Measurements from ENCODE around the gene GEMIN4. TPM values are rescaled to one million over a fixed set of nuclear protein-coding genes. Genes with fewer than 3 reads are reported as not detected.

Gene GEMIN4
- total RNA-seq, 1 experiment from 2014 or later = 24.6 TPM

DNA sequence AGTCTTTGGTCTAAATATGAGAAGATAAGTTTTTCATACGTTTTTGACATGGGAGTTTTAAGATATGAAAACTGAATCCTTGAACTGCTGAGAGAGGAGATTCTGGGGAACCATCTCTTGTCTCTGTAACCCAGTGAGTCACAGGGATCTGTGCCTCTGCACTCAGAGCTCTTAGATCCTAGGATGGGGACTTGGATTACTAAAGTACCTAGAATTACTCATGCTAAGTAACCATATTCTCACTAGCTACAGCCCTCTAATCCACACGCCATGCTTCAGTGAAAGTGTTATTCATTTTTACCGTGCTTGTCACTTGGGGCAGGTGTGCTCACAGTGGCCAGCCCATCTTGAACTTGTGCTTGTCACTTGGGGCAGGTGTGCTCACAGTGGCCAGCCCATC lies 32.1 kb upstream of the GEMIN4 start:
- no peaks in the 10 kb centered on the region for H3K27me3 ChIP-seq (ENCODE audit: low read length)
- H3K27ac ChIP-seq (ENCODE audit: low read length) = no peak overlapping the region
- H3K4me3 ChIP-seq (ENCODE audit: low read length) = peak overlapping the region; percentile 89
- H3K4me2 ChIP-seq (ENCODE audit: low read length) = peak overlapping the region; percentile 97
- peaks cover 12% of the 10 kb centered on the region; the same call in 1 of the 2 replicates for H3K4me1 ChIP-seq (ENCODE audit: insufficient read depth, low read length)
- ChIA-PET CTCF (interaction anchor here (0.6 kb wide), 1 partner anchor 196 kb away, joined by 3 read pairs; no protein-coding TSS in a partner anchor), POLR2A (ENCODE audit: unreplicated experiment) (no interaction called here)
- no peak overlapping the region for H3K9ac ChIP-seq (ENCODE audit: low read length)
- no peak overlapping the region for H2AFZ ChIP-seq (ENCODE audit: low read length)
- no TSS peak for BruUV-seq (replicated peaks)
- no peaks in the 10 kb centered on the region for H3K9me3 ChIP-seq (ENCODE audit: low read length)
- TF ChIP-seq, protein P1, sequence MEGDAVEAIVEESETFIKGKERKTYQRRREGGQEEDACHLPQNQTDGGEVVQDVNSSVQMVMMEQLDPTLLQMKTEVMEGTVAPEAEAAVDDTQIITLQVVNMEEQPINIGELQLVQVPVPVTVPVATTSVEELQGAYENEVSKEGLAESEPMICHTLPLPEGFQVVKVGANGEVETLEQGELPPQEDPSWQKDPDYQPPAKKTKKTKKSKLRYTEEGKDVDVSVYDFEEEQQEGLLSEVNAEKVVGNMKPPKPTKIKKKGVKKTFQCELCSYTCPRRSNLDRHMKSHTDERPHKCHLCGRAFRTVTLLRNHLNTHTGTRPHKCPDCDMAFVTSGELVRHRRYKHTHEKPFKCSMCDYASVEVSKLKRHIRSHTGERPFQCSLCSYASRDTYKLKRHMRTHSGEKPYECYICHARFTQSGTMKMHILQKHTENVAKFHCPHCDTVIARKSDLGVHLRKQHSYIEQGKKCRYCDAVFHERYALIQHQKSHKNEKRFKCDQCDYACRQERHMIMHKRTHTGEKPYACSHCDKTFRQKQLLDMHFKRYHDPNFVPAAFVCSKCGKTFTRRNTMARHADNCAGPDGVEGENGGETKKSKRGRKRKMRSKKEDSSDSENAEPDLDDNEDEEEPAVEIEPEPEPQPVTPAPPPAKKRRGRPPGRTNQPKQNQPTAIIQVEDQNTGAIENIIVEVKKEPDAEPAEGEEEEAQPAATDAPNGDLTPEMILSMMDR (conservative IDR thresholded peaks at IDR 0.05; ENCODE audit: low read depth, low read length) = no peak
- TF ChIP-seq EZH2phosphoT487 (IDR thresholded peaks at IDR 0.05; ENCODE audit: borderline replicate concordance, low read length) = no peak
- TF ChIP-seq EZH2 (IDR thresholded peaks at IDR 0.05; ENCODE audit: low read length, unreplicated experiment) = no peak
- H3K9me2 ChIP-seq (replicated peaks; ENCODE audit: low read length) = no peaks in the 10 kb centered on the region
- peaks cover 66% of the 10 kb centered on the region for H3K79me2 ChIP-seq (ENCODE audit: low read length)
- H3F3A ChIP-seq (ENCODE audit: low read length, unreplicated experiment) = no peaks in the 10 kb centered on the region
- intact Hi-C loops (cut with micrococcal nuclease) = no loop called here
- no peak for ATAC-seq
- peak; percentile 5 for DNase-seq
- H3K36me3 ChIP-seq (ENCODE audit: low read depth, low read length) = 0 out of 2 replicates have a peak, but pooled peaks cover 3% of the 10 kb centered on the region
- 0 out of 2 replicates have a peak, but pooled peaks cover 4% of the 10 kb centered on the region for H4K20me1 ChIP-seq (ENCODE audit: low read length)

DNA sequence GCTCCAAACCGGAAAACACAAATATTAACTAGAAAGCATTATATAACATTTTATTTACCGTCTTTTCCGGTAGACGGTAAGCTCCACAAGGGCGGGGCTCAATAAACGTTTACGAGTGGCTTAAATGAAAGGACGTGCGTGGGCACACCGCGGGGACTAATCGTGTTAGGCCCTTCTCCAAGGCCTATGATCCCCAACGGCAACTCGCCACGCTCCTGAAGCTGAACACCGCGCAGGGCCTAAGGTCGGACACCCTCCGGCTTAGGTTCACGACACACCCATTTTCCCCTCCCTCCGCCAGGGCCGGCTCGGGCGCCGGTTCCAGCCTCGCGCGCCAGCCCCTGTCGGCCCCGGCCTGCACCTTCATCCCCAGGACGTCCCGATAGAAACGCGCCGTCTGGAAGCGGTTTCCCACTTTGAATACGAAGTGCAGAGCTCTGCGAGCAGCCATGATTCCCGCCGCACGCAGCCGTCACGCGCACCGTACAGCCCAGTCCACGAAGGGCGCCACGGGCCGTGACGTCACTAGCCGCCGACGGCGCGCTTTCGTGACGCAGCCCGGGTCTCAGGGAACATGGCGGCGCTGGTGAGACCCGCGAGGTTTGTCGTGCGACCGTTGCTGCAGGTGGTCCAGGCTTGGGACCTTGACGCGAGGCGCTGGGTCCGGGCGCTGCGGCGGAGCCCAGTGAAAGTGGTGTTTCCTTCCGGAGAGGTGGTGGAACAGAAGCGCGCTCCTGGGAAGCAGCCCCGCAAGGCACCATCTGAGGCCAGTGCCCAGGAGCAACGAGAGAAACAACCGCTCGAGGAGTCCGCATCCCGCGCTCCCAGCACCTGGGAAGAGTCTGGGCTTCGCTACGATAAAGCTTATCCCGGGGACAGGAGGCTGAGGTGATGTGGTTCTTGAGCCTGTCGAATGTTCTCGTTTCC lies 30.0 kb upstream of the GEMIN4 start, which contains the start of the genes GLOD4 and MRM3:
TSS of gene GLOD4 (minus strand) at position 476 of the 927 bp plus-strand sequence. CDS start at position 451, 25 bp downstream.
TSS of gene MRM3 (plus strand) at position 549 of the 927 bp plus-strand sequence. CDS start at position 575, 26 bp downstream.
- TF ChIP-seq, protein P1 (conservative IDR thresholded peaks at IDR 0.05; ENCODE audit: low read depth, low read length) = no peak
- no peak for TF ChIP-seq EZH2 (IDR thresholded peaks at IDR 0.05; ENCODE audit: low read length, unreplicated experiment)
- no peak for TF ChIP-seq EZH2phosphoT487 (IDR thresholded peaks at IDR 0.05; ENCODE audit: borderline replicate concordance, low read length)
- CTCF ChIA-PET = interaction anchor here (0.6 to 1.4 kb wide), 3 partner anchors 22 to 97 kb away, joined by 3 read pairs; no protein-coding TSS in a partner anchor
- intact Hi-C loops (cut with micrococcal nuclease) = no loop called here
- TSS peak; percentile 72 for BruUV-seq (replicated peaks)
- Histone ChIP-seq H2AFZ (ENCODE audit: low read length) (peak within 1 kb of the TSS; percentile 84), H3K36me3 (ENCODE audit: low read depth, low read length) (peaks cover 10% of the 10 kb centered on the region; the same call in 1 of the 2 replicates), H3F3A (ENCODE audit: low read length, unreplicated experiment) (no peaks in the 10 kb centered on the region), H3K79me2 (ENCODE audit: low read length) (peaks cover 71% of the 10 kb centered on the region), H3K9ac (ENCODE audit: low read length) (peak within 1 kb of the TSS; percentile 96), H3K9me2 (replicated peaks; ENCODE audit: low read length) (no peaks in the 10 kb centered on the region), H3K4me2 (ENCODE audit: low read length) (peak within 1 kb of the TSS; percentile 97), H4K20me1 (ENCODE audit: low read length) (0 out of 2 replicates have a peak, but pooled peaks cover 4% of the 10 kb centered on the region), H3K4me1 (ENCODE audit: insufficient read depth, low read length) (peaks cover 12% of the 10 kb centered on the region; the same call in 1 of the 2 replicates), H3K27me3 (ENCODE audit: low read length) (no peaks in the 10 kb centered on the region), H3K27ac (ENCODE audit: low read length) (peak within 1 kb of the TSS; percentile 47), H3K4me3 (ENCODE audit: low read length) (peak within 1 kb of the TSS; percentile 89), H3K9me3 (ENCODE audit: low read length) (no peaks in the 10 kb centered on the region)
- ATAC-seq (peak; percentile 91), DNase-seq (peak; percentile 84)
- POLR2A ChIA-PET (ENCODE audit: unreplicated experiment) = no interaction called here

All from PC-3 (cell line).